ENCODE measurements around the gene OR51B5.

- TF ChIP-seq CTCF (conservative IDR thresholded peaks at IDR 0.05; ENCODE audit: low read depth, low read length) (no peak), EZH2 (IDR thresholded peaks at IDR 0.05; ENCODE audit: low read length, unreplicated experiment) (no peak)
These were observed at the start of gene OR51B5 for GRCh38 chr11:5343474-5344335.

All from PC-3 (cell line).